Chondrocyte (in vitro differentiated cells): ENCODE measurements around the gene NCAPD2. TPM values are rescaled to one million over a fixed set of nuclear protein-coding genes. Genes with fewer than 3 reads are reported as not detected.
"Not testable (repeated sequence)": the region's sequence is repeated elsewhere in the genome, so short reads cannot be mapped to it uniquely, and the experiment has no call there.

ENCODE experiments used
- DNase-seq: peaks from one replicate; pipeline ENCODE4 v3.0.0; 2021; ENCODE audit warnings: mixed read lengths, low spot score
- H3K27ac Mint-ChIP-seq: one replicate; pipeline ENCODE4 v1.8.0; 2021; ENCODE audit warnings: mild to moderate bottlenecking, moderate library complexity, mixed read lengths; ENCODE audit not compliant: unreplicated experiment
- H3K27me3 Mint-ChIP-seq: 2 replicates; pipeline ENCODE4 v1.8.0; 2021; ENCODE audit warnings: low read depth, mixed read lengths
- H3K36me3 Mint-ChIP-seq: 2 replicates; pipeline ENCODE4 v1.8.0; 2021; ENCODE audit warnings: low read depth, mixed read lengths
- H3K4me1 Mint-ChIP-seq: 2 replicates; pipeline ENCODE4 v1.8.0; 2021; ENCODE audit warnings: low read depth, mild to moderate bottlenecking, mixed read lengths
- H3K4me3 Mint-ChIP-seq: one replicate; pipeline ENCODE4 v1.8.0; 2021; ENCODE audit warnings: mild to moderate bottlenecking, moderate library complexity, mixed read lengths; ENCODE audit not compliant: unreplicated experiment
- H3K9me3 Mint-ChIP-seq: 2 replicates; pipeline ENCODE4 v1.8.0; 2021; ENCODE audit warnings: low read depth, mixed read lengths
- total RNA-seq: library from RNA; stranded (reverse); gene quantifications from 3 replicates; pipeline ENCODE4 v1.2.1, GENCODE V29; 2021
- TF ChIP-seq, protein P1 (sequence below): fragments of 200-600 bp; sonication (generic); IDR thresholded peaks from 2 replicates; pipeline ENCODE4 v1.5.0; 2021; ENCODE audit warnings: antibody characterized with exemption, mild to moderate bottlenecking, moderate library complexity

NCAPD2 gene
- total RNA-seq, 1 donor from 2014 or later = 23.0 TPM

- DNase-seq = no peak
- H3K4me3 Mint-ChIP-seq = peak overlapping the region; percentile 84
- H3K9me3 Mint-ChIP-seq = no peaks in the 10 kb centered on the region
- TF ChIP-seq, protein P1, sequence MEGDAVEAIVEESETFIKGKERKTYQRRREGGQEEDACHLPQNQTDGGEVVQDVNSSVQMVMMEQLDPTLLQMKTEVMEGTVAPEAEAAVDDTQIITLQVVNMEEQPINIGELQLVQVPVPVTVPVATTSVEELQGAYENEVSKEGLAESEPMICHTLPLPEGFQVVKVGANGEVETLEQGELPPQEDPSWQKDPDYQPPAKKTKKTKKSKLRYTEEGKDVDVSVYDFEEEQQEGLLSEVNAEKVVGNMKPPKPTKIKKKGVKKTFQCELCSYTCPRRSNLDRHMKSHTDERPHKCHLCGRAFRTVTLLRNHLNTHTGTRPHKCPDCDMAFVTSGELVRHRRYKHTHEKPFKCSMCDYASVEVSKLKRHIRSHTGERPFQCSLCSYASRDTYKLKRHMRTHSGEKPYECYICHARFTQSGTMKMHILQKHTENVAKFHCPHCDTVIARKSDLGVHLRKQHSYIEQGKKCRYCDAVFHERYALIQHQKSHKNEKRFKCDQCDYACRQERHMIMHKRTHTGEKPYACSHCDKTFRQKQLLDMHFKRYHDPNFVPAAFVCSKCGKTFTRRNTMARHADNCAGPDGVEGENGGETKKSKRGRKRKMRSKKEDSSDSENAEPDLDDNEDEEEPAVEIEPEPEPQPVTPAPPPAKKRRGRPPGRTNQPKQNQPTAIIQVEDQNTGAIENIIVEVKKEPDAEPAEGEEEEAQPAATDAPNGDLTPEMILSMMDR = peak; percentile 13
- no peaks in the 10 kb centered on the region for H3K27me3 Mint-ChIP-seq
- H3K4me1 Mint-ChIP-seq = peaks cover 78% of the 10 kb centered on the region
- H3K36me3 Mint-ChIP-seq = peaks cover 7% of the 10 kb centered on the region
- peak overlapping the region; percentile 98 for H3K27ac Mint-ChIP-seq
These were observed 58.2 kb downstream of the NCAPD2 start for GRCh38 chr12:6552140-6552551.

- Mint-ChIP-seq H3K4me1 (peaks cover 67% of the 10 kb centered on the region), H3K4me3 (peak overlapping the region; percentile 84), H3K27me3 (no peaks in the 10 kb centered on the region), H3K9me3 (no peaks in the 10 kb centered on the region), H3K27ac (peak overlapping the region; percentile 98), H3K36me3 (peaks cover 4% of the 10 kb centered on the region)
- TF ChIP-seq, protein P1 = no peak
- no peak for DNase-seq
These were observed 59.4 kb downstream of the NCAPD2 start for GRCh38 chr12:6553051-6553868.

DNA sequence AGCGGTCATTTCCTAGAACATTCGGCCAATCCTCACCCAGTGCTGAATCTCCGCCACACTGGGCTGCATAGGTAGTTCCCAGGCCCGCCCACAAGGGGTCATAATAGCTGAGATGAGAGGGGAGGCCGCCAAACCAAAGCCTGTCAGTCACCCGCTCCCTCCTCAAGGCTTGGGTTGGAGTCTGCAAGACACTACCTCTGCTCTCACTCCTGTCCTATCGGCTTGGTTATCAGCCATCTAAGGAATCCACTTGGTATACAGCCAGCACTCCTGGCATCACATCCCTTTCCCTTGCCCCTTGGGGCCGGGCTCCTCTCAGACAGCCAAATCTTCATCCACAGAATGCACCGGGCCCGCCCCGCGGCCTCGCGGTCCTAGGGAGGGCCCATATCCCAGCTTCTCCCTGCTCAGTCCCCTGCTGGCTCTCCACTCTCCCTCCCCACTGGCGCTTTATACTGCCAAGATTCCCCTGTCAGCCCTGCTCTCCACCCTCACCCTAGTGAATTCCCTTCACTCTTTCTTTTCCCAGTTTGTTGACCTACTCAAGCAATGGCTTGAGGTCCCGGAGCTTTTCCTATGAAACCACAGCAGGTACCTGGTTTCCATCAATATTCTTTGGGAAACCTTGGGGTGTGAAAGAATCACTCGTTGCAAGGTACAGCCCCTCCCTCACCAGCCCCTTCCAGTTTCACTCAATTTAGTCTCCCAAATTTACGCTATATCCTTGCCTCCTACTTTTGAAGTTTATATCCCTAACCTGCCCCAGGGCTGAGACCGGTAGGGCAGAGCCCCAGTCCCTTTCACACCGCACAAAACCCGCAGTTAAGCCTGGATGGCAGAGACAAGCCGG is 60.5 kb downstream of the NCAPD2 start:
- Mint-ChIP-seq H3K27me3 (no peaks in the 10 kb centered on the region), H3K9me3 (no peaks in the 10 kb centered on the region), H3K36me3 (peaks cover 2% of the 10 kb centered on the region), H3K4me1 (peaks cover 56% of the 10 kb centered on the region), H3K4me3 (peak overlapping the region; percentile 84), H3K27ac (peak overlapping the region; percentile 98)
- TF ChIP-seq, protein P1 = peak; percentile 80
- no peak for DNase-seq

- TF ChIP-seq, protein P1 = no peak
- peak overlapping the region; percentile 98 for H3K27ac Mint-ChIP-seq
- H3K27me3 Mint-ChIP-seq = no peaks in the 10 kb centered on the region
- peaks cover 10% of the 10 kb centered on the region for H3K36me3 Mint-ChIP-seq
- H3K4me1 Mint-ChIP-seq = peaks cover 50% of the 10 kb centered on the region
- peak; percentile 93 for DNase-seq
- no peaks in the 10 kb centered on the region for H3K9me3 Mint-ChIP-seq
- peak overlapping the region; percentile 84 for H3K4me3 Mint-ChIP-seq
These were observed 61.3 kb downstream of the NCAPD2 start for GRCh38 chr12:6555018-6555691.

DNA sequence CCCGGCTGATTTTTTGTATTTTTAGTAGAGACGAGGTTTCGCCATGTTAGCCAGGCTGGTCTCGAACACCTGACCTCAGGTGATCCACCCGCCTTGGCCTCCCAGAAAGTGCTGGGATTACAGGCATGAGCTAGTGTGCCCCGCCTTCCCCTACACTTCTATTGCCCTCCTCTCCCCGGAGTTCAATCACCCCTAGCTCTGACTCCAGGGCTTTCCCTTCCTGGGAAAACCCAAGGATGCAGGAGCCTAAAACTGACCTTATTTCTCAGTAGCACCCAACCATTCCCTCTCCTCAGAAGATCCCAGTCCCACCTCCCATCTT is 62.6 kb downstream of the NCAPD2 start:
- peak overlapping the region; percentile 76 for H3K4me3 Mint-ChIP-seq
- not testable (repeated sequence) for H3K27me3 Mint-ChIP-seq, DNase-seq, H3K9me3 Mint-ChIP-seq
- peaks cover 20% of the 10 kb centered on the region for H3K36me3 Mint-ChIP-seq
- peaks cover 42% of the 10 kb centered on the region for H3K4me1 Mint-ChIP-seq
- H3K27ac Mint-ChIP-seq = peak overlapping the region; percentile 66
